22Rv1 (cell line): ENCODE data around the gene FBXL15.

Experiments
- ZFX ChIP-seq: fragments of 450-650 bp; IDR thresholded peaks from 2 replicates; pipeline ENCODE4 v1.6.1; 2017; ENCODE audit warnings: antibody characterized with exemption, borderline replicate concordance
- TF ChIP-seq, protein P1 (sequence below): fragments of 450-650 bp; IDR thresholded peaks from 2 replicates; pipeline ENCODE4 v1.5.1; 2017; ENCODE audit warnings: mild to moderate bottlenecking

DNA sequence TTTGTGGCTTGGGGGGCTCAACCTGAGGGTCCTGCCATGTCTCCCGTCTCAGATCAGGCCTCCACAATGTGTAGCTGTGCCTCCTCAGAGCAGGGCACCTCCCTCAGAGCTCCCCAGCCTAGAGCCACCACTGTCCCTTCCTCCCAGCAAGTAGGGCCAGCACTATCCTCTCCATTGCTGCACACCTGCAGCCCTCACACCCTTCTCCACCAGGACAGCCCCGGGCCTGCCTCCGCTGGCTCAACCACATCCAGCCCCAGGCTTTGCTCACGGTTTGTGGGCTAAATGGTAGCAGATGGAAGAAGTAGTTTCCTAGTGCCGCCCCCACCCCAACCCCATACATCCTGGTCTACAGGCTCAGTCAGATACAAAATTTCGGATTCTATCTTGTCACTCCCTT lies 15.0 kb upstream of the FBXL15 start:
- TF ChIP-seq, protein P1, sequence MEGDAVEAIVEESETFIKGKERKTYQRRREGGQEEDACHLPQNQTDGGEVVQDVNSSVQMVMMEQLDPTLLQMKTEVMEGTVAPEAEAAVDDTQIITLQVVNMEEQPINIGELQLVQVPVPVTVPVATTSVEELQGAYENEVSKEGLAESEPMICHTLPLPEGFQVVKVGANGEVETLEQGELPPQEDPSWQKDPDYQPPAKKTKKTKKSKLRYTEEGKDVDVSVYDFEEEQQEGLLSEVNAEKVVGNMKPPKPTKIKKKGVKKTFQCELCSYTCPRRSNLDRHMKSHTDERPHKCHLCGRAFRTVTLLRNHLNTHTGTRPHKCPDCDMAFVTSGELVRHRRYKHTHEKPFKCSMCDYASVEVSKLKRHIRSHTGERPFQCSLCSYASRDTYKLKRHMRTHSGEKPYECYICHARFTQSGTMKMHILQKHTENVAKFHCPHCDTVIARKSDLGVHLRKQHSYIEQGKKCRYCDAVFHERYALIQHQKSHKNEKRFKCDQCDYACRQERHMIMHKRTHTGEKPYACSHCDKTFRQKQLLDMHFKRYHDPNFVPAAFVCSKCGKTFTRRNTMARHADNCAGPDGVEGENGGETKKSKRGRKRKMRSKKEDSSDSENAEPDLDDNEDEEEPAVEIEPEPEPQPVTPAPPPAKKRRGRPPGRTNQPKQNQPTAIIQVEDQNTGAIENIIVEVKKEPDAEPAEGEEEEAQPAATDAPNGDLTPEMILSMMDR = no peak
- TF ChIP-seq ZFX = no peak
